Mesodermal cell (in vitro differentiated cells): ENCODE measurements around the gene SGSM1.

Source experiments
- H3K27ac ChIP-seq: 2 replicates; pipeline ENCODE4 v1.7.0; 2013; ENCODE audit warnings: mild to moderate bottlenecking, low read depth, low read length, moderate library complexity; ENCODE audit not compliant: severe bottlenecking
- H3K36me3 ChIP-seq: 2 replicates; pipeline ENCODE4 v1.7.1; 2013; ENCODE audit warnings: mild to moderate bottlenecking, low read length, moderate library complexity; ENCODE audit not compliant: control insufficient read depth, insufficient read depth
- H3K4me1 ChIP-seq: one replicate; pipeline ENCODE4 v1.7.1; 2013; ENCODE audit warnings: mild to moderate bottlenecking, low read length; ENCODE audit not compliant: insufficient read depth, control insufficient read depth, poor library complexity, severe bottlenecking
- H3K4me3 ChIP-seq: 2 replicates; pipeline ENCODE4 v1.7.0; 2013; ENCODE audit warnings: low read length, control low read depth, mild to moderate bottlenecking; ENCODE audit not compliant: insufficient read depth, poor library complexity, severe bottlenecking; ENCODE audit errors: extremely low read depth
- H3K9me3 ChIP-seq: 2 replicates; pipeline ENCODE4 v1.7.1; 2013; ENCODE audit warnings: mild to moderate bottlenecking, low read length, moderate library complexity; ENCODE audit not compliant: control insufficient read depth
- WGBS, 2 experiments: methylation state at CpG; one replicate each; pipeline ENCODE4 v1.1.5; 2013; ENCODE audit warnings: missing lambda C conversion rate in 2 of 2; ENCODE audit not compliant: insufficient coverage in 2 of 2; 5-methylcytosine and 5-hydroxymethylcytosine counted together

SGSM1 gene

GRCh38 chr22:24775769-24776492 is 30.1 kb upstream of the SGSM1 start:
- Histone ChIP-seq H3K4me1 (peaks cover 7% of the 10 kb centered on the region), H3K9me3 (no peaks in the 10 kb centered on the region), H3K36me3 (no peaks in the 10 kb centered on the region), H3K4me3 (no peak overlapping the region), H3K27ac (no peak overlapping the region)
- WGBS, 2 experiments = 69 to 72% methylated on average over 8 to 10 of the region's 11 CpGs

GRCh38 chr22:24776525-24776924 is 29.5 kb upstream of the SGSM1 start:
- Histone ChIP-seq H3K4me3 (no peak overlapping the region), H3K4me1 (peaks cover 7% of the 10 kb centered on the region), H3K36me3 (no peaks in the 10 kb centered on the region), H3K27ac (no peak overlapping the region), H3K9me3 (no peaks in the 10 kb centered on the region)
- WGBS, 2 experiments = 90 to 98% methylated on average over 3 to 5 of the region's 5 CpGs

- Histone ChIP-seq H3K9me3 (no peaks in the 10 kb centered on the region), H3K27ac (no peak overlapping the region), H3K36me3 (no peaks in the 10 kb centered on the region), H3K4me3 (no peak overlapping the region), H3K4me1 (no peaks in the 10 kb centered on the region)
- WGBS, 2 experiments = 100% methylated on average over 2 of the region's 3 CpGs; no CpG with 5 or more reads in 1 of the 2 experiments
Observed at GRCh38 chr22:24789516-24789915, 16.5 kb upstream of the SGSM1 start.

GRCh38 chr22:24791362-24791761 is 14.6 kb upstream of the SGSM1 start:
- no peaks in the 10 kb centered on the region for H3K4me1 ChIP-seq
- no peak overlapping the region for H3K27ac ChIP-seq
- no peaks in the 10 kb centered on the region for H3K36me3 ChIP-seq
- 86 to 93% methylated on average over 2 to 4 of the region's 6 CpGs for WGBS, 2 experiments
- no peaks in the 10 kb centered on the region for H3K9me3 ChIP-seq
- H3K4me3 ChIP-seq = no peak overlapping the region

GRCh38 chr22:24796056-24796455 is 10.0 kb upstream of the SGSM1 start:
- 89 to 98% methylated on average over 2 to 3 of the region's 3 CpGs for WGBS, 2 experiments
- no peaks in the 10 kb centered on the region for H3K36me3 ChIP-seq
- no peak overlapping the region for H3K27ac ChIP-seq
- no peaks in the 10 kb centered on the region for H3K9me3 ChIP-seq
- H3K4me3 ChIP-seq = no peak overlapping the region
- H3K4me1 ChIP-seq = no peaks in the 10 kb centered on the region

GRCh38 chr22:24796860-24797259 is 9.2 kb upstream of the SGSM1 start:
- Histone ChIP-seq H3K27ac (no peak overlapping the region), H3K36me3 (no peaks in the 10 kb centered on the region), H3K9me3 (no peaks in the 10 kb centered on the region), H3K4me1 (no peaks in the 10 kb centered on the region), H3K4me3 (no peak overlapping the region)
- 89 to 94% methylated on average over 4 of the region's 4 CpGs for WGBS, 2 experiments

GRCh38 chr22:24801901-24802465 is 4.0 kb upstream of the SGSM1 start:
- H3K4me1 ChIP-seq = no peaks in the 10 kb centered on the region
- WGBS, 2 experiments = 81 to 83% methylated on average over 5 of the region's 6 CpGs
- no peak overlapping the region for H3K4me3 ChIP-seq
- no peaks in the 10 kb centered on the region for H3K36me3 ChIP-seq
- no peaks in the 10 kb centered on the region for H3K9me3 ChIP-seq
- no peak overlapping the region for H3K27ac ChIP-seq

- no peaks in the 10 kb centered on the region for H3K4me1 ChIP-seq
- H3K9me3 ChIP-seq = no peaks in the 10 kb centered on the region
- H3K27ac ChIP-seq = no peak overlapping the region
- no peaks in the 10 kb centered on the region for H3K36me3 ChIP-seq
- no peak overlapping the region for H3K4me3 ChIP-seq
- 60 to 92% methylated on average over 2 of the region's 3 CpGs for WGBS, 2 experiments
Observed at GRCh38 chr22:24803064-24803542, 2.9 kb upstream of the SGSM1 start.

GRCh38 chr22:24806663-24807001 is 621 bp downstream of the SGSM1 start:
- peak overlapping the region; percentile 43 for H3K4me3 ChIP-seq
- no peak overlapping the region for H3K27ac ChIP-seq
- H3K4me1 ChIP-seq = peaks cover 6% of the 10 kb centered on the region
- WGBS, 2 experiments = 66 to 71% methylated on average over 6 to 9 of the region's 11 CpGs
- no peaks in the 10 kb centered on the region for H3K9me3 ChIP-seq
- no peaks in the 10 kb centered on the region for H3K36me3 ChIP-seq

GRCh38 chr22:24807284-24807950 is 1.4 kb downstream of the SGSM1 start:
- H3K4me3 ChIP-seq = no peak overlapping the region
- peaks cover 6% of the 10 kb centered on the region for H3K4me1 ChIP-seq
- no peaks in the 10 kb centered on the region for H3K9me3 ChIP-seq
- 80 to 85% methylated on average over 4 to 7 of the region's 11 CpGs for WGBS, 2 experiments
- no peaks in the 10 kb centered on the region for H3K36me3 ChIP-seq
- H3K27ac ChIP-seq = no peak overlapping the region

GRCh38 chr22:24809331-24809730 is 3.3 kb downstream of the SGSM1 start:
- no peaks in the 10 kb centered on the region for H3K36me3 ChIP-seq
- no peaks in the 10 kb centered on the region for H3K9me3 ChIP-seq
- 78 to 86% methylated on average over 1 to 2 of the region's 2 CpGs for WGBS, 2 experiments
- peak overlapping the region; percentile 19 for H3K27ac ChIP-seq
- no peak overlapping the region for H3K4me3 ChIP-seq
- H3K4me1 ChIP-seq = peaks cover 6% of the 10 kb centered on the region
